Suprapubic skin (tissue), 4 donors: ENCODE data around the gene TTR. TPM values are rescaled to one million over a fixed set of nuclear protein-coding genes. Genes with fewer than 3 reads are reported as not detected.

Source experiments
- DNase-seq, 2 donors: peaks; one replicate each; pipeline ENCODE4 v3.0.0-alpha.2; 2019; ENCODE audit warnings: low spot score in 2 of 2
- H3K27ac ChIP-seq: fragments of 200-600 bp; sonication (generic); one replicate; pipeline ENCODE4 v1.5.1; 2019
- H3K27me3 ChIP-seq: fragments of 200-600 bp; sonication (generic); one replicate; pipeline ENCODE4 v1.5.1; 2019
- H3K36me3 ChIP-seq: fragments of 200-600 bp; sonication (generic); one replicate; pipeline ENCODE4 v1.5.1; 2019
- H3K4me1 ChIP-seq: fragments of 200-600 bp; sonication (generic); one replicate; pipeline ENCODE4 v1.5.1; 2019
- H3K4me3 ChIP-seq: fragments of 200-600 bp; sonication (generic); one replicate; pipeline ENCODE4 v1.5.1; 2019; ENCODE audit warnings: mild to moderate bottlenecking
- H3K9me3 ChIP-seq: fragments of 200-600 bp; sonication (generic); one replicate; pipeline ENCODE4 v1.5.1; 2019
- EP300 ChIP-seq: sonication (generic); formaldehyde crosslinking; IDR thresholded peaks from one replicate; pipeline ENCODE4 v1.6.1; 2017; ENCODE audit warnings: antibody characterized with exemption
- POLR2A ChIP-seq, 2 donors: fragments of 450-650 bp; IDR thresholded peaks; one replicate each; pipeline ENCODE4 v1.6.1; 2017; ENCODE audit warnings: antibody characterized with exemption in 2 of 2, mild to moderate bottlenecking in 2 of 2, moderate library complexity in 2 of 2
- POLR2AphosphoS5 ChIP-seq, 3 donors: sonication (generic); formaldehyde crosslinking; IDR thresholded peaks; one replicate each; pipeline ENCODE4 v1.6.1; 2017; ENCODE audit warnings: antibody characterized with exemption in 3 of 3
- WGBS: methylation state at CpG from one replicate; pipeline ENCODE4 v1.1.5; 2018; 5-methylcytosine and 5-hydroxymethylcytosine counted together
- total RNA-seq, 4 donors: library from RNA; depleted of rRNA; stranded (reverse); fragments of >200 nt; gene quantifications; one replicate each; pipeline ENCODE4 v1.1.0, GENCODE V29; 2016
- TF ChIP-seq, protein P1 (sequence below), 2 donors: fragments of 200-600 bp in 1 of 2; fragments of 450-650 bp in 1 of 2; sonication (generic) in 1 of 2; IDR thresholded peaks; one replicate each; pipeline ENCODE4 v1.5.1; 2016 to 2019; ENCODE audit warnings: antibody characterized with exemption in 2 of 2, mild to moderate bottlenecking in 1 of 2, moderate library complexity in 1 of 2

Gene TTR
- total RNA-seq, 4 donors from 2014 or later: not detected

GRCh38 chr18:31612124-31612523 lies 20.4 kb downstream of the TTR start:
- Histone ChIP-seq H3K27me3 (no peaks in the 10 kb centered on the region), H3K4me3 (no peak overlapping the region), H3K36me3 (no peaks in the 10 kb centered on the region), H3K4me1 (no peaks in the 10 kb centered on the region), H3K9me3 (no peaks in the 10 kb centered on the region), H3K27ac (no peak overlapping the region)
- TF ChIP-seq POLR2A (IDR thresholded peaks at IDR 0.05): no peak
- TF ChIP-seq EP300: no peak
- TF ChIP-seq, protein P1, sequence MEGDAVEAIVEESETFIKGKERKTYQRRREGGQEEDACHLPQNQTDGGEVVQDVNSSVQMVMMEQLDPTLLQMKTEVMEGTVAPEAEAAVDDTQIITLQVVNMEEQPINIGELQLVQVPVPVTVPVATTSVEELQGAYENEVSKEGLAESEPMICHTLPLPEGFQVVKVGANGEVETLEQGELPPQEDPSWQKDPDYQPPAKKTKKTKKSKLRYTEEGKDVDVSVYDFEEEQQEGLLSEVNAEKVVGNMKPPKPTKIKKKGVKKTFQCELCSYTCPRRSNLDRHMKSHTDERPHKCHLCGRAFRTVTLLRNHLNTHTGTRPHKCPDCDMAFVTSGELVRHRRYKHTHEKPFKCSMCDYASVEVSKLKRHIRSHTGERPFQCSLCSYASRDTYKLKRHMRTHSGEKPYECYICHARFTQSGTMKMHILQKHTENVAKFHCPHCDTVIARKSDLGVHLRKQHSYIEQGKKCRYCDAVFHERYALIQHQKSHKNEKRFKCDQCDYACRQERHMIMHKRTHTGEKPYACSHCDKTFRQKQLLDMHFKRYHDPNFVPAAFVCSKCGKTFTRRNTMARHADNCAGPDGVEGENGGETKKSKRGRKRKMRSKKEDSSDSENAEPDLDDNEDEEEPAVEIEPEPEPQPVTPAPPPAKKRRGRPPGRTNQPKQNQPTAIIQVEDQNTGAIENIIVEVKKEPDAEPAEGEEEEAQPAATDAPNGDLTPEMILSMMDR (IDR thresholded peaks at IDR 0.05): no peak
- TF ChIP-seq POLR2AphosphoS5 (IDR thresholded peaks at IDR 0.05): no peak
- WGBS: 46% methylated on average over 6 of the region's 6 CpGs
- DNase-seq: no peak

DNA sequence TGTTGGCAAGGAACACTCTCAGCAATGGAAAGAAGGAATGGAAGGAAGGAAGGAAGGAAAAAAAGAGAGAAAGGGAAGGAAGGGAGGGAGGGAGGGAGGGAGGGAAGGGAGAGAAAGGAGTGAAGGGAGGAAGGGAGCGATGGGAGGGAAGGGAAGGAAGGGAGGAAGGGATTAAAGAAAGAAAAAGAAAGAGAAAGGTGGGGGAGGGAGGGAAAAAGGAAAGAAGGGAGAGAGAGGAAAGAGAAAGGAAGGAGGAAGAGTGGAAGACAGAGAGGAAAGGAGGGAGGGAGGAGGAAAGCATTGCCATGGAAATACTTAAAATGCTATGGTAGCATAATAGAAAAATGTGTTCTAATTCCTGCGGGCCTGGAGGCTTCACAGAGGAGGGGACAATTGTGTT lies 22.4 kb downstream of the TTR start:
- Histone ChIP-seq H3K4me3 (no peak overlapping the region), H3K9me3 (no peaks in the 10 kb centered on the region), H3K36me3 (no peaks in the 10 kb centered on the region), H3K27ac (no peak overlapping the region), H3K27me3 (no peaks in the 10 kb centered on the region), H3K4me1 (no peaks in the 10 kb centered on the region)
- TF ChIP-seq, protein P1 (IDR thresholded peaks at IDR 0.05): no peak
- TF ChIP-seq POLR2AphosphoS5 (IDR thresholded peaks at IDR 0.05): no peak
- no peak for TF ChIP-seq POLR2A (IDR thresholded peaks at IDR 0.05)
- no peak for TF ChIP-seq EP300
- 65% methylated on average over 2 of the region's 2 CpGs for WGBS
- no peak for DNase-seq

GRCh38 chr18:31616586-31616985 lies 24.9 kb downstream of the TTR start:
- Histone ChIP-seq H3K27me3 (no peaks in the 10 kb centered on the region), H3K4me1 (no peaks in the 10 kb centered on the region), H3K9me3 (no peaks in the 10 kb centered on the region), H3K27ac (no peak overlapping the region), H3K4me3 (no peak overlapping the region), H3K36me3 (no peaks in the 10 kb centered on the region)
- WGBS: 86% methylated on average over 4 of the region's 4 CpGs
- DNase-seq: no peak
- TF ChIP-seq POLR2A (IDR thresholded peaks at IDR 0.05): no peak
- no peak for TF ChIP-seq EP300
- no peak for TF ChIP-seq POLR2AphosphoS5 (IDR thresholded peaks at IDR 0.05)
- TF ChIP-seq, protein P1 (IDR thresholded peaks at IDR 0.05): no peak

- TF ChIP-seq POLR2AphosphoS5 (IDR thresholded peaks at IDR 0.05): no peak
- TF ChIP-seq, protein P1 (IDR thresholded peaks at IDR 0.05): no peak
- TF ChIP-seq EP300: no peak
- TF ChIP-seq POLR2A (IDR thresholded peaks at IDR 0.05): no peak
- Histone ChIP-seq H3K27ac (no peak overlapping the region), H3K4me1 (no peaks in the 10 kb centered on the region), H3K36me3 (no peaks in the 10 kb centered on the region), H3K9me3 (no peaks in the 10 kb centered on the region), H3K27me3 (no peaks in the 10 kb centered on the region), H3K4me3 (no peak overlapping the region)
- 47% methylated on average over 5 of the region's 5 CpGs for WGBS
- no peak for DNase-seq
Measured at GRCh38 chr18:31617031-31617717, 25.5 kb downstream of the TTR start.

- no peak overlapping the region for H3K27ac ChIP-seq
- no peaks in the 10 kb centered on the region for H3K9me3 ChIP-seq
- TF ChIP-seq, protein P1 (IDR thresholded peaks at IDR 0.05): no peak
- TF ChIP-seq POLR2A (IDR thresholded peaks at IDR 0.05): no peak
- TF ChIP-seq POLR2AphosphoS5 (IDR thresholded peaks at IDR 0.05): no peak
- no peak for TF ChIP-seq EP300
- WGBS: 96% methylated on average over 5 of the region's 5 CpGs
- no peak for DNase-seq
- no peak overlapping the region for H3K4me3 ChIP-seq
- no peaks in the 10 kb centered on the region for H3K36me3 ChIP-seq
- H3K4me1 ChIP-seq: no peaks in the 10 kb centered on the region
- H3K27me3 ChIP-seq: no peaks in the 10 kb centered on the region
Measured at GRCh38 chr18:31618801-31619200, 27.1 kb downstream of the TTR start.
